Activated naive CD8-positive, alpha-beta T cell treated with anti-CD3 and anti-CD28 coated beads, Interleukin-2, amount 50 U/mL, for 16 hours (primary cell): ENCODE measurements around the gene MUSTN1.

Source experiments
- DNase-seq: peaks from one replicate; pipeline ENCODE4 v3.0.0-alpha.2; 2020; ENCODE audit warnings: low read depth, low spot score

MUSTN1 gene

GRCh38 chr3:52834871-52835501, at the start of gene MUSTN1:
Gene MUSTN1, minus strand, starts transcription at chr3:52835019. Its CDS starts 71 bp downstream, at chr3:52834948.
- DNase-seq, result no peak

- no peak for DNase-seq
These were observed 47.6 kb upstream of the MUSTN1 start for GRCh38 chr3:52882377-52882776.

- DNase-seq, result no peak
These were observed 47.1 kb upstream of the MUSTN1 start for GRCh38 chr3:52881871-52882270.

DNA sequence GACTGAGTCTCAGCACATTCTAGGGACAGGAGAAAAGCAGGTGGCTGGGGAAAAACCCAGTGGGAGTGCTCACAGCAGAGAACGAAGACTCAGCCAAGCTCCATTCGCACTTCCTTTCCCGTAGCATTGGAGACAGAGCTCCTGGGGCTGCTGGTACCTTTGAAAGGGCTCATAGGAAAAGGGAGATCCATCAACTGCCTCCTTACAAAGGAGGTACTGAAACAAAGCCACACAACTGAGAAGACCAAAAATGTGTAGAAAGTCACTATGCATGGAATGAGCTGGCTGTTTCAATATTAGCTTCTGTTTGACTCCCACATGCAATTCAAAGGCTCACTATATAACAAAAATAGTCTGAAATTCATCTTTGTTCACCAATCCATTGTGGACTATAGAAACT, 45.7 kb upstream of the MUSTN1 start:
- DNase-seq, result no peak

GRCh38 chr3:52880047-52880446, 45.2 kb upstream of the MUSTN1 start:
- DNase-seq, result no peak

DNA sequence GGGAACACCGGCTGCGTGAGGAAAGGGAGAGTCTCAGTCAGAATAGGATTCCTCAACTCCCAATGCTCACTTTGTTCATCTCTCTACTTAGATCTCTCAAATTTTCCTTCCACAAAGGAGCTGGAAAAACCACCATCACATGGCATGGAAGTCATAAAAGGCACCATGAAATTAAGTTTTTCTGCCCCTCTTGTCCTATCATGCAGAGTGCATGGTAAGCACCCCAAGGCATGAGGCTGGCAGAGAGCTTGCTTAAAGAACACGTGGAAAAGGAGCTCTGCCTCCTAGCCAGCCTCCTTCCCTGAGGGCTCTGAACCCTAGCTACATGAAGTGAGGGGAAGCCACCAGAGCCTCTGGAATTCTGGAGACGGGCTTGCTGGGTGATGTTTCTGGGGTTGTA, 44.8 kb upstream of the MUSTN1 start:
- no peak for DNase-seq

DNA sequence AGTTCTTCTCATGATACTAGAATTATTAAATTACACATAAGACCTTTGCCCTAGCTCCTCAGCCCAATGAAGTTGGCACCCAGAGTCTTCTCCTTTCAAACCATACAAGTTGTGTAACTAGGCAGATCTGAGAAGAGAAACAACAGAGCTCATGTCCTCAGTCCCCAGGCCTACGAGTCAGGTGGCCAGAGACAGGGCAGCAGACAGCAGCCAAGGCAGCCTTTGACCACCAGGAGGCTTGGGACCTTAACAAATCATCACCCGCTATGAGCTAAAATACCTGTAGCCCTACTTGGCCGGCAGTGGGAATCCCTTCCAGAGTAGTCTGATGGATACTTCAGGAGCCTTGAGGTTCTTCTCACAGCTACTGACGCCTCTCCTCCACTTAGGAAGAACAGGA, 44.3 kb upstream of the MUSTN1 start:
- DNase-seq, result no peak

DNA sequence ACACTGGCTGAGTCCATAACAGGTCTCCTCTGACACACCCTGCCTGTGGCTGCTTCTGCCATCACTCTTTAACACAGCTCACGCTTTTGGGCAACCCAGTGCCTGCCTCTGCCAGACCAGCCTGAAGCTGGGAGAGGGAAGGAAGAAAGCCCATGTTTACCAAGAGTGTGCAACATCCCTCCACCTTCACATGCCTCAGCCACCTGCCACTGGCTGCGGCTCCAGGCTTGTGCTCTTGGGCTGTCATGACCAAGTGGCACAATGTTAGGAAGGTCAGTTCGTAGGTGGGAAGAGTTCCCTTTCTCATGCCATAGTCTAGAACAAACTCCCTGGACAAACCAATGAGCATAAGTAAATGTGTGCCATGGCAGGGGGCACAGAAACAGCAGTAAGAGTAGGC, 42.3 kb upstream of the MUSTN1 start:
- DNase-seq, result no peak

GRCh38 chr3:52874864-52875587, 40.2 kb upstream of the MUSTN1 start:
- no peak for DNase-seq

DNA sequence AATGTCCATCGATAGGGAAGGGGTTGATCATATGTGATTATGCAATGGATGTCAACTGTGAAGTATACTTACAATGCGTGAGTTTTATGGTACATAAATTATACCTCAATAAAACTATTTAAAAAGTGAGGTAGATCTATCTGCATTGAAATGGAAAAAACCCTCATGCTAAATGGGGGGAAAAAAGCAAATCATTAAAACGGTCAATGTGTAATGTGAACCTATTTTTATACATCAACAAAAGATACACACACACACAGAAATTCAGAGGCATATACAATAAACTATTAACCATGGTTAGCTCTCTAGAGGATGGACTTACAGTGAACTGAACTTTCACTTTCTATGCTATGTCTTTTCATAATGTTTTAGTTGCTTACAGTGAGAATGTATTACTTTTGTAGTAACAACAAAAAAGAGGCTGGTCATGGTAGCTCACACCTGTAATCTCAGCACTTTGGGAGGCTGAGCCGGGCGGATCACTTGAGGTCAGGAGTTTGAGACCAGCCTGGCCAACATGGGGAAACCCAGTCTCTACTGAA, 39.4 kb upstream of the MUSTN1 start:
- no peak for DNase-seq

DNA sequence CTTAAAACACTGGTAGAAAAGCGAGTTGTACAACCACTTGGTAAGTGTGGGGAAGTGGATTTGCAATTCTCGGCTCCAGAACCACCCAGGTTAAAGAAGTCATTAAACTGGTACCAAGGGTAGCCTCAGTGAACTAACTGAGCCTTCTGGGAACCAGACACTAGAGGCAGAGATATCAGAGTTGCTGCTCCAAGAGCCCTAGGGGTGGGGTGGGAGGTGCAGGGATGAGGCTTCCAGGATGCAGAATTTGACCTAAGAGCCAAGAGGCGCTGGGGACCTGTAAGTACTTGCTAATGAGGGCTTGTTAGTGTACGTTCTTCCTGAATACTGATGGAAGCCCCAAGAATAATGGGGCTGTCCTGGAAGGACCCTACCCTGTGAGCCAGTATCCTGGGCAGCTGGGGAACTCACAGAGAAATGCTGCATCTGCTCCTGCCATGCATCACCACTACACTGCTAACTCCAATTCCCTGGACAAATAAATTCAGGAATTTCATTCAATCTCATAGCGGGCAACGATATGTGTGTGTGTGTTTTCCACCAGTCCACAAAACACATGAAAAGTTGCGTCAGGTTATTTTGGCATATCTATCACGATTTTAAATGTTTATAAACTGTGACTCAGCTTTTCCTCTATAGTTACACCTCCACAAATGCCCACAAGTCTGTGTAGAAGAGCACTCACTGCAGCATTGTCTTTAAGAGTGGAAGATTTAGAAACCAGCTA, 38.8 kb upstream of the MUSTN1 start:
- no peak for DNase-seq

DNA sequence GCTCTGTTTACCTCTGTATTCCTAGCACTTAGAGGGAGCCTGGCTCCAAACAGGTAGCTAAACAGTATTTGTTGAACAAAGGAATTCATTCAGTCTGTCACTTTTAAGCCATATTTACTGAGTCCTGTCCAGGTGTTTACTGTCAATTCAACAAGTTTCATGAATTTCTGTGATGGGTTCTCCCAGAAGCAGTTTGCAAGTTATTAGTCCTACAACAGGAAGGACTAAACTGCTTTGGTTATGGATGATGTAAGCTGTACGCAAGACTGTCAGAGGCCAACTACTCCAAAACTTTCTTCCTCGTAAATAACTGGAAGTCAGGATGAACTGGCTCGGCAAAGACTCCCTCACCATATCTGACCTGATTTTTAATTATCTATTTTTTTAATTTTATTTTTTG, 37.4 kb upstream of the MUSTN1 start:
- DNase-seq, result no peak

DNA sequence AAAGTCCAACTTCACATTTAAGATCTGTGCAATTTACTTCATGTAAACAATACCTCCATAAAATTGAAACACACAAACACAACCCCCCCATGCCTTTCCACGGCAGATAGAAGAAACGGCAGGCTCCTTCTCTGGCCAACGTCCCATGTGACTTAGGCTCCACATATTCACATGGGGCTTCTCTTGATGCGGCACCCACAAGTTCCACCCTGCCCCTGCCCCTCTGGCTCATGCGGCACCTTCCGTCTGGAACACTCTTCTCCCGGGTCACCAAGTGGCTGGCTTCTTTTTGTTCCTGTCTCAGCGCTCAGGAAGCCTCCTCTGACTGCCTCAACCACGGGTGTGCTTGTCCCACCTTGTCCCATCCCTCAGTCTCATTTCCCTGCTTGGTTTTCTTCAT, 36.9 kb upstream of the MUSTN1 start:
- no peak for DNase-seq

GRCh38 chr3:52870471-52870870, 35.7 kb upstream of the MUSTN1 start:
- DNase-seq, result no peak

- DNase-seq, result no peak
These were observed 31.6 kb upstream of the MUSTN1 start for GRCh38 chr3:52866427-52866826.

GRCh38 chr3:52865994-52866393, 31.2 kb upstream of the MUSTN1 start:
- DNase-seq, result no peak

DNA sequence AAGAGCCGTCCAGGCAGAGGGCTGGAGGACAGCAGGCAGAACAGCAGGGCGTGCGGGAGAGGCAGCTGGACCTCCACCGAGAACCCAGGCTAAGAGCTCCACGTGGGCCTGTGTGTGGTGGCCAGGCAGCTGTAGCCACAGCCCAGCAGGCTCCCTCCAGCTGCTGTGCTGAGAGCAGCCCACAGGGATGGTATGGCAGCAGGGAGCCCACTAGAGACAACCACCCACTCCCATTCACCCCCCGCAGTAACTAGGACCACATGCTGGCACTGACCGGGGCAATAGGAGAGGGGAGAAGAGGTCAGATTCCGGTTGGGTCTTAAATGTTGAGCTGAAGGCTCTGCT, 25.6 kb upstream of the MUSTN1 start:
- no peak for DNase-seq

DNA sequence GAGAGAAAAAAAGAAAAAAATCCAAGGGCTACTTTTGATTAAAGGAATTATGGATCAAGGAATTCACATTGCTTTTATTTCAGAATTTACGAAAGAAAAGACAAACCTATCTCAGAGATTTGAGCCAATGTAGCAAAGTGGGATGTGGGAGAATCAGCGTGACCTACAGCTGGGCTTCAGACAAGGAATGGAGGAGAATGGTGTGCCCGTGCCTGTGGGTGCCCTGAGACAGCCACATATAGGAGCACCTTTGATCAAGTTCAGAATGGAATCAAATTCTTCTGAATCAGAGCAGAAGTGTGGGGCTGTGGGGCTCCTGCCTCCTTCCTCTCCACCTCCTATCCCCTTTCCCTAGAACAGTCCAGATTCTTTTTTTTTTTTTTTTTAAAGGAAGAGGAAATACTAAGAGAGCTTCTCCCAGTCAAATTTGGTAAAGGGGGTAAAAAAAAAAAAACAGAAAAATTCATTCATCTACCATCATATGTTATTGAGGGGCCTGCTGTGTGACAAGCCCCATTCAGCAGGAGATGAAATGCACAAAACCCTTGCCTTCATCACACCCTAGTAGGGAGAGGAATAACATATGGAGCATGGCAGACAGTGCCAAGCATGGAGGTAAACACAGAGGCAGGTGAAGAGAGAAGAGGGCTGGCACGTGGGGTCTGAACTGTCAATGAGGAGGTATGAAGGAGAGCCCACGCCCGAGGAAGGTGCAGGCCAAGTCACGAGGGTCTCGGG, 25.0 kb upstream of the MUSTN1 start:
- DNase-seq, result no peak

- DNase-seq, result no peak
These were observed 23.0 kb upstream of the MUSTN1 start for GRCh38 chr3:52857864-52858263.

GRCh38 chr3:52857133-52857532, 22.3 kb upstream of the MUSTN1 start:
- no peak for DNase-seq

DNA sequence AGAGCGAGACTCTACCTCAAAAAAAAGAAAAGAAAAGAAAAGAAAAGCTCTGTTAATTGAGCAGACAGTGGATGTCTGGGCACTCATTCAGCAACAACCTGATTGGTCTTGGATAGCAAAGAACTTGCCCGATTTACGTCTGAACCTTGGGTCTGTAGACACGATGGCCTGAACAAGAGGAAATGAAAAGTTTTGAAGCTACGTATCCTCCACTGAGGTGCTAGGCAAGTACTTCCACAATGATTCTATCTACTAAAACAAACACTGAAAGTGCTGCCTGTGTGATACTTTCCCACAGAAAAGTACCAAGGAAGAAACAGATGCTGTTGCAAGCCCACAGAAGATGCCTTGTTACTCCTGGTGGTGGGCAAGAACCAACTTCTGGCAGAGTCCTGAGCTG, 21.8 kb upstream of the MUSTN1 start:
- DNase-seq, result no peak

- DNase-seq, result no peak
These were observed 19.2 kb upstream of the MUSTN1 start for GRCh38 chr3:52854013-52854412.
